Stimulated activated CD4-positive, alpha-beta T cell treated with anti-CD3 and anti-CD28 coated beads, Interleukin-15, amount 100 ng/mL, for 24 hours (primary cell): ENCODE measurements around the gene TMEM178A.
A peak's percentile ranks its signal among the peaks of the same experiment; 100 is the strongest.
"Not testable (repeated sequence)": the region's sequence is repeated elsewhere in the genome, so short reads cannot be mapped to it uniquely, and the experiment has no call there.

Experiments used
- DNase-seq: peaks from one replicate; pipeline ENCODE4 v3.0.0-alpha.2; 2020

TMEM178A gene

GRCh38 chr2:39665811-39666490 is at the start of gene TMEM178A:
Gene TMEM178A (plus strand): TSS chr2:39665917. CDS start chr2:39665975, 58 bp downstream.
- DNase-seq, result peak; percentile 12

- DNase-seq, result no peak
Measured at GRCh38 chr2:39618236-39618635, 47.5 kb upstream of the TMEM178A start.

DNA sequence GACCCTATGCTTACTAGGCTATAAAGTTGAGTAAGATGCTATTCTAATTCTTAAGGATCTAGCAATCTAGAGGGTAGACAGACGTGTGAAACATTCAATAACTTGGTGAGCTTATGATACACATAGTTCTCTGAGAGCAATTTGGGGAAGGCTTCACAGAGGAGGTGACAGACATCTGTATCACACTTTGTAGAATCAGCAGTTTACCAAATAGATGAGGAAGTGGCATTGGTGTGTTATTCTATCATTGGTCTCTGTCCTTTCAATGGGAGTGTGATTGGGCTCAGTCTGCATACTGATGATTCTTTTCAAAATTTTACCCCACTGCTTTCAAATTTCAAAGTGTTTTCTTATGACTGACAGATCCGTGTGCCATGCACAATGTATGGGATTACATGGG is 47.0 kb upstream of the TMEM178A start:
- DNase-seq, result no peak

GRCh38 chr2:39620067-39620466 is 45.6 kb upstream of the TMEM178A start:
- DNase-seq, result peak; percentile 27

DNA sequence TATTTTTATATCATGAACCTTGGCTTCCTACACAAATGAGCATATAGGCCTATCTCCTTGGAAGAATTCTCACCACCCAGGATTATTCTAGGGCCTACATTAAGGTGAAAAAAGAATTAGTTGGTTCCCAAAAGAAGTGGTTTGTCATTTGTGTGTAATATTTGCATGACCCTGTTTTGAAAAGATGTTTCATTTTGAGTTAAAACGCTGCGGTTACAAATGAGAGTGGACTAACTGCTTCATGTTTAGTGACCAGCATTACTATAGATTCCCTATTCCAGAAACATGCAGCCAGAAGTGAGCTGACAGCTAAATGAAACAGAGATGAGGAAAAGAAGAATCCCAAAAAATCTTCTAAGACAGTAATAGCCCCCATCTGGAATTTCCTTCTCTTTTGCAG is 44.1 kb upstream of the TMEM178A start:
- DNase-seq, result no peak

DNA sequence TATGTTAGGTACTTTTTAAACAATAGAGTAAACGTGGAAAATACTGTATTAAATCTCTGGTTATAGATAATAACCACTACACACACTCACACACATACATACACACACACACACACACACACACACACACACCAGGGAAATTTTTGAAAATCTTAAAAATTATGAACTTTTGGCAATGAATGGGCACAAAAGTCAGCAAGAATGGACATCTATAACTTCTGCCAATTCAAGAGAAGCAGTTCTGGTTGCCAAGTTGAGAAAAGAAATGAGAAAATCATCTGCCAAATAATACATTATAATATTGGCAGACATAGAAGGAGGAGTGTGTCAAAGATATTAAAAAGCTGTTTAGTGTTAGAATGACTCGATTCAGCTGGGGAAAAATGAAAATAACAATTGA is 42.9 kb upstream of the TMEM178A start:
- DNase-seq, result no peak

DNA sequence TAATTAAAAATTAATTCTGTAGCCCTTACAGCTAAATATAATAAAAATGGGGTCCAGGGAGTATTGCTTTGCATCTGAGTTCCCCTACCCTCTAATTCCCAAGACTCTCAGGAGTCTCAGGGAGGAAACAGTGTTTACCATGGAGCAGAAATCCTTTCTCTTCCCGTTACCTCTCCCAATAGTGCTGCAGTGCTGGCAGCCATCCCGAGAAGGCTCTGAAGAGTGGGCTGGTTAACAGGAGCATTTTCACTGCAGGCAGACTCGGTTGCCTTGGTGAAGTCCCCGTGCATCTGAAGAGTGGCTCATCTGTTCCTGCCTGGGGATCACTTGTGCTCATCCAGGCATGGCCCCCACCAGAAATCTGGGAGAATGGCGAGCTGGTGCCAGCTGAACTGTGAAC is 41.8 kb upstream of the TMEM178A start:
- DNase-seq, result no peak

- DNase-seq, result no peak
Measured at GRCh38 chr2:39625193-39625926, 40.4 kb upstream of the TMEM178A start.

DNA sequence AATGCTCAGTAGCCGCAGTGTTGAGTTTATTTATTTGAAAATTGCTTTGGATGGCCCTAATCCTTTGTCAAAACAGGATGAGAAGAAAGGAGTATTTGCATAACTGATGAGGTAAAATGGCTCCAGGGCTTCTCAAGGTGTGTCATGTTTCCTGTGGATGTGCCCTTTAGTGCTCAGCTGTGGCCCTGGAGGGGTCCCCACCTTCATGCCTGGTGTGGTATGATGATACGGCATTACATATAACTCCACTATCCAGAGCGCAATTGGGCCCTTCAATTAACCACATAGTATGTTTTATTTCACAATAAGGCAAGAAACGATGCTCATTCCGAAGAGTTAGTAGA is 39.8 kb upstream of the TMEM178A start:
- no peak for DNase-seq

- not testable (repeated sequence) for DNase-seq
Measured at GRCh38 chr2:39628346-39628745, 37.4 kb upstream of the TMEM178A start.

DNA sequence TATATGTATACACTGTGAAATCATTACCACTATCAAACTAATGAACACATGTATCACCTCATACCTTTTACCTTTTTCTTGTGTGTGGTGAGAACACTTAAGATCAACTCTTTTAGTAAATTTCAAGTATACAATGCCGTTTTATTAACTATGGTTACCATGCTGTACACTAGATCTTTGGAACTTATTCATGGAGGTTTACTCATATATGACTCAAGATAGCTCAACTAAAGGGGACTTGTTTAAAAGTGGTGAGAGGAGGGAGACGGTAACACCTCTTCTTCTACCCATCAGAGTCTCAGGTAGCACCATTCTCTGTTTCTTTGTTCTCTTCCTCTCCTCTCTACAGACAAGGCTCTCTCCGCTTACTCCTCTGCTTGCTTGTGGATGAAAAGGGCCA is 36.1 kb upstream of the TMEM178A start:
- no peak for DNase-seq

DNA sequence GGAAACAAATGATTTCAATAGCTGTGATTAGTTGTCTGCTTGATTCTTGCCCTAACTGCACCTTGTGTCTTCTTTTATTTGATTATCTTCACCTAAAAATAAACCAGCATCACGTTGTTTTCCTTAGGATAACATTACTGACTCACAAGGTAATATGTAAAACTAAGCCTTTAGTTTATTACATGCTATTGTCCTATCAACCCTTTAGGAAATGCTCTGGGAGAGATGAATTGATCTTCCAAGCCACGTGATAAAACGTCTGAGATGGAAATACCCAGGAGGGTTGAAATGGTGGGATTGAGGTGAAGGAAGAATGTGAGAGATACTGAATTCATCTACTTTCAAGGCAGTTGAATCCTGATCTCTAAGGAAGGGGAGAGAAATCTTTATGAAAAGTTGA is 34.5 kb upstream of the TMEM178A start:
- no peak for DNase-seq

GRCh38 chr2:39631718-39632117 is 34.0 kb upstream of the TMEM178A start:
- DNase-seq, result no peak

DNA sequence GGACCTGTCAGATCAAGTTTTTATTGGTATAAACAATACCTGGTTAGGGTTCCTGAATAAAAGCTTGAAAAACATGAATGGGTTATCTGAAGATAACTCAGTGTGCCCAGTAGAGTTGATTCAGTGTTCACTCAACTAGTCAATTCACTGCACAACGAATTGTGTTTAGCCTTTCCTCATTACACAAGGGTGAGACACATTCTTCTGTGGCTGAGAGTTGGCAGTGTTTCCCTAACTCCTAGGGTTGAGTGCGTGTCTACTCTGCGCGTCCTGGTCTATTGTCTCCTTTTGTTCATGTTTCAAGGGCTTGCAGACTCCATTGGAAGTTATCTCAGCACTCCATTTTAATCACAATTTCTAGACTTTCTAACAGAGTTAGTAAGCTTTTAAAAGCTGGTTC is 32.8 kb upstream of the TMEM178A start:
- no peak for DNase-seq

DNA sequence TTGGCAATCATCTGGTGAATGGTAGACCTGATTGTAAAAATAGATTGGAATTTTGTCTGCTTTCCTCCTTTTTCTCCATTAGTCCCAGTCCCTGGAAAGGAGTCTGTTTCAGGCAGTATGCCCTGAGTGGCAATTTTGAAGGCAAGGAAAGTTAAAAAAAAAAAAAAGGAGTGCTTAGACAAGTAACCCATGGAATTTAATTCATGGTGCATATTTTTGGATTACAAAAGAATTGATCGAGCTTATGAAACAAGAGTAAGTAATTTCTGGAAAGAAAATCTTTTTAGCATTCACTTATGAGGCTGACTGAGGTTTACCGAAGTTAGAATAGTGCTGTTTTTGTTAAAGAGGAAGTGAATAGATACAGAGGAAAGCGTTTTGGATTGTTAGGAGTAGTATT is 29.4 kb upstream of the TMEM178A start:
- DNase-seq, result no peak

DNA sequence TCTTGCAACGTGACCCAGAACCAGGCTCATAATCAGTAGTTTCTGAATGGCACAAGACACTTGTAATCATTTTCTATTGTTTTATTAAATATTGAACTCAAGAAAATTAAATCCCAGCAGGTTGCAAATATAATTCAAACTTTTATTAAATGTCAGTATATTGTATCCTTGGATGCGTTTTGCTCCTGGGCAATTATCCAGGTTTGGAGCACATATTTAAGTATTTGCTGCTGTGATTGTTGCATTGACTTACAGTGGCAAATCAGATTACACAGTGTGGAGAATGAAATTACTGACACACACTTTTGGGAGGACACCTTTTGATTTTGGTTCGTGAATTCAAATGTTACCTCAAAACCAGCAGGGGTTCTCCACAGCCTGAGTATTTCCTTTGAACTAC is 27.1 kb upstream of the TMEM178A start:
- DNase-seq, result no peak

GRCh38 chr2:39640107-39640506 is 25.6 kb upstream of the TMEM178A start:
- DNase-seq, result no peak

DNA sequence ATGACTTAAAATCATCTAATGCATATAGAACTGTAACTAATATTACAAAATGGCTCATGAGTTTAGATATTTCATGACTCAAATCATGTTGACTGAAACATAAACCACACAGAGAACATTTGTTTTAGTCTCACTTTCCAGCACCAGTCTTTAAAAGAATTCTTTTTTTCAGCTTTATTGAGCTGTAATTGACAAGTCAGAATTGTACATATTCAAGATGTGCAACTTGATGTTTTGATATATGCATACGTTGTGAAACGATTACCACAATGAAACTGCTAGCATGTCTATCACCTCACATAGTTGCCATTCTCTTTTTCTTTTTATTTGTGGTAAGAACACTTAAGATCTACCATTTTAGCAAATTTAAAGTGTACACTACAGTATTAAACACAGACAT is 25.0 kb upstream of the TMEM178A start:
- no peak for DNase-seq

GRCh38 chr2:39641635-39642034 is 24.1 kb upstream of the TMEM178A start:
- no peak for DNase-seq

- no peak for DNase-seq
Measured at GRCh38 chr2:39642051-39642718, 23.5 kb upstream of the TMEM178A start.

- DNase-seq, result no peak
Measured at GRCh38 chr2:39645826-39646225, 19.9 kb upstream of the TMEM178A start.

- DNase-seq, result no peak
Measured at GRCh38 chr2:39646267-39646666, 19.4 kb upstream of the TMEM178A start.

GRCh38 chr2:39647104-39647765 is 18.5 kb upstream of the TMEM178A start:
- DNase-seq, result no peak

DNA sequence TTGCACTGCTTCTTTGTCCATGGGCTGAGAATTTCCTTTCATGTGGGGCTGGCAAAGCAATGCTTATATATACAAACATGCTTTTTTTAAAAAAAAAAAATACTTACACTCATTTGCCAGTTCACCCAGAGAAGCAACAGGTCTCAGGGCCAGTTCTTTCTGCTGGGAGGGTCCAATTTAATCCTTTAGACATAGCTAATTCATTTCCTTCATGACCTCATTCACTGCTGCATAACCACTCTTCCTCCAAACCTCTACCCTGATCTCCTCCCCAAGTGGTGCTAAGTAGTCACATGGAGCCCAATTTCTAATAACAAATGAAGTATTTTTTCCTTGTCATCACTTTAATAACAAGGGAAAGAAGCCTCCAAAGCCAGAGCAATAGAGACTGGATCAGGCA is 17.1 kb upstream of the TMEM178A start:
- DNase-seq, result no peak
